GM12891 (cell line): ENCODE results near the gene NHS.

Experiments
- POLR2A ChIP-seq: IDR thresholded peaks from 2 replicates; pipeline ENCODE4 v1.6.1; 2011; ENCODE audit warnings: low read depth, low read length, control low read depth
- POLR2AphosphoS5 ChIP-seq: IDR thresholded peaks from 2 replicates; pipeline ENCODE4 v1.6.1; 2011; ENCODE audit warnings: low read depth, low read length, control low read depth
- POU2F2 ChIP-seq: IDR thresholded peaks from 2 replicates; pipeline ENCODE4 v1.6.1; 2011; ENCODE audit warnings: low read depth, mild to moderate bottlenecking, control low read depth, low read length, moderate library complexity
- SPI1 ChIP-seq: IDR thresholded peaks from 2 replicates; pipeline ENCODE4 v1.6.1; 2011; ENCODE audit warnings: low read depth, low read length, control low read depth
- TAF1 ChIP-seq: IDR thresholded peaks from 2 replicates; pipeline ENCODE4 v1.6.1; 2011; ENCODE audit warnings: low read depth, low read length, control low read depth

DNA sequence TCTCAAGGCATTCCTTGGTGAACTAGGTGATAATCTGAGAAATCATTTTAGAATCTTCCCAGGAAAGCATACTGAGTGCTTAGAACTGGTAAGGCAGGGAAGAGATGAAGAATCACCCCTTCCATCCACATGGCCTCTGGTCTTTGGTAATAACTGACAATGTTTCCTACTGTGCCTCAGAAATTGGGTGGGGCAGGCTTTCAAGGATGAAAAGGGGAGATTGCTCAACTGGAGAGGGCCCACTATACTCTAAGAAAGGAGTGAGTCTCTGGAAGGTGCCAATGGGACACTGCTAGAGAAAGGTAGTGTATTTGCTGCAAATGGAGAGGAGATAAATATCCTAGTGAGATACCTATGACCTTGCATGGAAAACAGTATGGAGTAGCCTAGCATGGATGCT lies 227.2 kb downstream of the NHS start:
- TF ChIP-seq POLR2AphosphoS5, result no peak
- TF ChIP-seq POLR2A, result no peak
- TF ChIP-seq TAF1, result no peak
- TF ChIP-seq SPI1, result no peak
- TF ChIP-seq POU2F2, result no peak
